MM.1S (cell line): ENCODE data around the gene KCNG2.

ENCODE experiments used
- DNase-seq: peaks from one replicate; pipeline ENCODE4 v3.0.0-alpha.2; 2015
- H2AFZ ChIP-seq: fragments of 300-600 bp; sonication (generic); 2 replicates; pipeline ENCODE4 v1.6.0; 2016; ENCODE audit warnings: antibody characterized with exemption, low read length
- H3F3A ChIP-seq: fragments of 300-600 bp; sonication (generic); 2 replicates; pipeline ENCODE4 v1.6.1; 2016; ENCODE audit warnings: mild to moderate bottlenecking, antibody characterized with exemption, low read length, moderate library complexity, mixed read lengths; ENCODE audit not compliant: insufficient read depth
- H3K27ac ChIP-seq: fragments of 300-600 bp; sonication (generic); 2 replicates; pipeline ENCODE4 v1.5.1; 2016; ENCODE audit warnings: mild to moderate bottlenecking, low read length
- H3K27me3 ChIP-seq: fragments of 300-600 bp; sonication (generic); replicated peaks from 2 replicates; pipeline ENCODE4 v1.6.0; 2016; ENCODE audit warnings: low read length; ENCODE audit not compliant: insufficient read depth
- H3K36me3 ChIP-seq: fragments of 300-600 bp; sonication (generic); replicated peaks from 2 replicates; pipeline ENCODE4 v1.6.1; 2016; ENCODE audit warnings: mild to moderate bottlenecking, low read length, mixed read lengths; ENCODE audit not compliant: insufficient read depth
- H3K4me1 ChIP-seq: fragments of 300-600 bp; sonication (generic); 2 replicates; pipeline ENCODE4 v1.6.1; 2016; ENCODE audit warnings: low read length, mixed read lengths
- H3K4me2 ChIP-seq: fragments of 300-600 bp; sonication (generic); 2 replicates; pipeline ENCODE4 v1.6.0; 2016; ENCODE audit warnings: low read depth, low read length
- H3K4me3 ChIP-seq: fragments of 300-600 bp; sonication (generic); 2 replicates; pipeline ENCODE4 v1.5.1; 2016; ENCODE audit warnings: low read length, mixed read lengths
- H3K79me2 ChIP-seq: fragments of 300-600 bp; sonication (generic); 2 replicates; pipeline ENCODE4 v1.6.1; 2016; ENCODE audit warnings: mixed run types, low read length, mixed read lengths
- H3K9ac ChIP-seq: fragments of 300-600 bp; sonication (generic); 2 replicates; pipeline ENCODE4 v1.6.1; 2016; ENCODE audit warnings: low read length, mixed read lengths
- H3K9me2 ChIP-seq: fragments of 300-600 bp; sonication (generic); replicated peaks from 2 replicates; pipeline ENCODE4 v1.6.1; 2016; ENCODE audit warnings: mild to moderate bottlenecking, low read length, mixed read lengths; ENCODE audit not compliant: insufficient read depth
- H3K9me3 ChIP-seq: fragments of 300-600 bp; sonication (generic); replicated peaks from 2 replicates; pipeline ENCODE4 v1.6.1; 2016; ENCODE audit warnings: mild to moderate bottlenecking, low read length, mixed read lengths; ENCODE audit not compliant: insufficient read depth
- H4K20me1 ChIP-seq: fragments of 300-600 bp; sonication (generic); 2 replicates; pipeline ENCODE4 v1.6.1; 2016; ENCODE audit warnings: mild to moderate bottlenecking, low read length, moderate library complexity, mixed read lengths; ENCODE audit not compliant: insufficient read depth
- CTCF ChIP-seq: fragments of 300-600 bp; sonication (generic); IDR thresholded peaks from 2 replicates; pipeline ENCODE4 v1.5.1; 2016; ENCODE audit warnings: antibody characterized with exemption, low read length, mixed read lengths
- EZH2 ChIP-seq: fragments of 300-600 bp; sonication (generic); optimal IDR thresholded peaks from 2 replicates; pipeline ENCODE3; 2017; ENCODE audit warnings: low read depth, mild to moderate bottlenecking, antibody characterized with exemption, low read length, mixed read lengths
- EZH2phosphoT487 ChIP-seq: fragments of 300-600 bp; sonication (generic); IDR thresholded peaks from 2 replicates; pipeline ENCODE4 v1.6.1; 2018; ENCODE audit warnings: antibody characterized with exemption, low read length

The KCNG2 gene

DNA sequence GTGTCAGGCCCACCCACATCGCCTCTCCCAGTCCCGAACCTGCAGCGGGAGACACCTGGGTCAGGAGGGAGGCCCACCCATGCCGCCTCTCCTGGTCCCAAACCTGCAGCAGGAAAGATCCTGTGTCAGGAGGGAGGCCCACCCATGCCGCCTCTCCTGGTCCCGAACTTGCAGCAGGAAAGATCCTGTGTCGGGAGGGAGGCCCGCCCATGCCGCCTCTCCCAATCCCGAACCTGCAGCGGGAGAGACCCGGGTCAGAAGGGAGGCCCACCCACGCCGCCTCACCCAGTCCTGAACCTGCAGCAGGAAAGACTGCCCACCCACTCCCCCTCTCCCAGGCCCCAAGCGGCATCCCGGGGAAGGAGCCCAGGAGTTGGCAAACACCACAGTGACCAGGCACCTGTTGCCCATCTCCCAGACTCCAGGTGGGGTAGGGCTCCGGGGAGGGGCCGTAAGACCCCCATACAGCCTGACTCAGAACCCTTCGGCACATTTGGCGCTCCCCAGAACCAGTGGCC is 145.9 kb downstream of the KCNG2 start:
- Histone ChIP-seq H2AFZ (no peak overlapping the region), H3K4me3 (no peak overlapping the region), H4K20me1 (no peaks in the 10 kb centered on the region), H3F3A (no peaks in the 10 kb centered on the region), H3K9me2 (no peaks in the 10 kb centered on the region), H3K27me3 (no peaks in the 10 kb centered on the region), H3K36me3 (no peaks in the 10 kb centered on the region), H3K9ac (no peak overlapping the region), H3K4me1 (no peaks in the 10 kb centered on the region), H3K4me2 (no peak overlapping the region), H3K27ac (no peak overlapping the region), H3K79me2 (peaks cover 4% of the 10 kb centered on the region; the same call in 1 of the 2 replicates), H3K9me3 (no peaks in the 10 kb centered on the region)
- TF ChIP-seq EZH2 (no peak), CTCF (no peak), EZH2phosphoT487 (no peak)
- no peak for DNase-seq

DNA sequence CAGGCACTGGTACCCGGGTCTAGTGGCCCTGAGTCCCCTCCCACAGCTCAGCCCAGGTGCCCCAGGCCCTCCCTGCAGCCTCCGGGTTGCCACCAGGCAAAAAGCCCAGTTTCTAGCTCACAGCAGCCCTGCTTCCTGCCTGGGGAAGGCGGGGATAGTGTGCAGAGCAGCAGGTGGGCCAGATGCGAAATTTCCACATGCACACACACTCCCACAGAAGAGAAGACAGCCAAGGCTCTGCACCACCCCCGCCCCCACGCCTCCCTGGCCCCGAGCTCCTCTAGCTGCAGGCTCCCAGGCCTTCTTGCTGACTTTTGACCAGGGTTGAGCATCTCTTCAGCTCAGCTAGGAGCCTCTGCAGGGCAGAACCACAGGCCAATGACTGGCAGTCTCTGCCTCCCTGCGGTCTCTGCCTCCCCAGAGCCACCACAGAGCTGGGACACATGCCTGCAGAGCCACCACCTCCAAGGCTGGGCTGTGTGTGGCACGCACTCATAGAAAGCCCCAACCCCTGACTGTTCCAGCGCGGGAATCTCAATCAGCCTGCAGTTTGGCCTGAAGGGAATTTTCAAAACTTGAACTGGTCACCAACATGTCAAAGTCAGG is 146.5 kb downstream of the KCNG2 start:
- Histone ChIP-seq H3K27me3 (no peaks in the 10 kb centered on the region), H2AFZ (no peak overlapping the region), H3K4me3 (no peak overlapping the region), H3K9ac (no peak overlapping the region), H3K4me2 (no peak overlapping the region), H3K9me3 (no peaks in the 10 kb centered on the region), H3K36me3 (no peaks in the 10 kb centered on the region), H3F3A (no peaks in the 10 kb centered on the region), H3K27ac (no peak overlapping the region), H3K4me1 (no peaks in the 10 kb centered on the region), H3K9me2 (no peaks in the 10 kb centered on the region), H4K20me1 (no peaks in the 10 kb centered on the region), H3K79me2 (peaks cover 8% of the 10 kb centered on the region; the same call in 1 of the 2 replicates)
- TF ChIP-seq CTCF (no peak), EZH2phosphoT487 (no peak), EZH2 (no peak)
- no peak for DNase-seq

- Histone ChIP-seq H3K27me3 (no peaks in the 10 kb centered on the region), H3K4me2 (no peak overlapping the region), H3K4me3 (no peak overlapping the region), H3K79me2 (peaks cover 10% of the 10 kb centered on the region; the same call in 1 of the 2 replicates), H3K36me3 (no peaks in the 10 kb centered on the region), H3F3A (no peaks in the 10 kb centered on the region), H2AFZ (no peak overlapping the region), H3K9me3 (no peaks in the 10 kb centered on the region), H4K20me1 (no peaks in the 10 kb centered on the region), H3K9me2 (no peaks in the 10 kb centered on the region), H3K4me1 (no peaks in the 10 kb centered on the region), H3K27ac (no peak overlapping the region), H3K9ac (no peak overlapping the region)
- no peak for TF ChIP-seq CTCF
- TF ChIP-seq EZH2: no peak
- no peak for TF ChIP-seq EZH2phosphoT487
- no peak for DNase-seq
These were observed 147.0 kb downstream of the KCNG2 start for GRCh38 chr18:79944746-79945117.
